IPS-18a (cell line): ENCODE data around the gene UBE2L5.

Experiments
- H3K27ac ChIP-seq: one replicate; pipeline ENCODE4 v1.5.1; 2013; ENCODE audit warnings: low read length
- H3K27me3 ChIP-seq: one replicate; pipeline ENCODE4 v1.6.1; 2013; ENCODE audit warnings: mild to moderate bottlenecking, low read length; ENCODE audit not compliant: control insufficient read depth, insufficient read depth
- H3K36me3 ChIP-seq: one replicate; pipeline ENCODE4 v1.6.1; 2013; ENCODE audit warnings: low read depth, low read length; ENCODE audit not compliant: control insufficient read depth
- H3K4me1 ChIP-seq: one replicate; pipeline ENCODE4 v1.6.1; 2013; ENCODE audit warnings: low read depth, low read length; ENCODE audit not compliant: control insufficient read depth
- H3K4me3 ChIP-seq: one replicate; pipeline ENCODE4 v1.5.1; 2013; ENCODE audit warnings: low read length
- H3K9ac ChIP-seq: one replicate; pipeline ENCODE4 v1.6.1; 2013; ENCODE audit warnings: mild to moderate bottlenecking, low read length, moderate library complexity
- H3K9me3 ChIP-seq: one replicate; pipeline ENCODE4 v1.6.1; 2013; ENCODE audit warnings: low read depth, low read length; ENCODE audit not compliant: control insufficient read depth

UBE2L5 gene

GRCh38 chr13:30409886-30410704 lies 12.2 kb upstream of the UBE2L5 start:
- no peak overlapping the region for H3K4me3 ChIP-seq
- H3K9me3 ChIP-seq: no peaks in the 10 kb centered on the region
- no peak overlapping the region for H3K9ac ChIP-seq
- H3K27ac ChIP-seq: no peak overlapping the region
- no peaks in the 10 kb centered on the region for H3K36me3 ChIP-seq
- H3K4me1 ChIP-seq: peaks cover 11% of the 10 kb centered on the region
- peaks cover 20% of the 10 kb centered on the region for H3K27me3 ChIP-seq

DNA sequence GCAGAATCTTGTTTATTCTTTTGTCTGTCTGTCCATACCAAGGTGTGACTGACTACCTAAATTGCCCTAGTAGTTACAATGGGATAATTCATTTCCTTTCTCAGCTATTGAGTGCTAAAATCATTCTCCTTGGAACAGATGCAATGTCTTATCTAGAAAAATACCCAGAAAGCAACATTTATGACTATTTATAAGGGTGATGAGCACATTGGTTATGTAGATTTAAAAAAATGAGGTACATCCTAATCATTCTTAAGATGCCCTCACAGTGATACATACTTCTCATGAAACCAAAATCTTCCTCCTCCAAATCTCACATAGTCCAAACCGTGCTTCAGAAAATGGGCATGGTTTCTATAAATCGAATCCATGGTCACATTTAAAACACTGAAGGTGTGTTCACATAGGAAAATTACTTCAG lies 11.6 kb upstream of the UBE2L5 start:
- Histone ChIP-seq H3K4me3 (no peak overlapping the region), H3K9me3 (no peaks in the 10 kb centered on the region), H3K4me1 (peaks cover 11% of the 10 kb centered on the region), H3K27ac (no peak overlapping the region), H3K36me3 (no peaks in the 10 kb centered on the region), H3K9ac (no peak overlapping the region), H3K27me3 (peaks cover 20% of the 10 kb centered on the region)

GRCh38 chr13:30412346-30412745 lies 9.9 kb upstream of the UBE2L5 start:
- H3K9me3 ChIP-seq: no peaks in the 10 kb centered on the region
- H3K9ac ChIP-seq: no peak overlapping the region
- no peaks in the 10 kb centered on the region for H3K36me3 ChIP-seq
- H3K4me1 ChIP-seq: peaks cover 11% of the 10 kb centered on the region
- no peak overlapping the region for H3K27ac ChIP-seq
- no peak overlapping the region for H3K4me3 ChIP-seq
- H3K27me3 ChIP-seq: peaks cover 18% of the 10 kb centered on the region

DNA sequence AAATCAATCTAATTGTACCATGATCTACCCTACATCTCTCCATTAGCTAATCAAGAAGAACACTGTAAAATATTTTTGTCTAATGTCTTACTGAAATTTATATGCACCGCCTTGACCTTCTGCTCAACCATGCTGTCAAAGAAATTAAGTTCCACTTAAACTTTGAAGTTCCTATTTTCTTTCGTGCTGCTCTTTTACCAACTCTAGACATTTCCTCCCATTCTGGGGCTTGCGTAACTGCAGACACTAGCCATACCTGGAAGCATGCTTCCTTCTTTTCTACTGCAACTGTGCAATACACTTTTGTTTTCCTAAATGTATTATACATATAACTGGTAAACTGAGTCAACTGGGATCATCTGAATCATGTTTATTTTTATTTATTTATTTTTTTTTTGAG lies 8.5 kb upstream of the UBE2L5 start:
- Histone ChIP-seq H3K9ac (no peak overlapping the region), H3K36me3 (no peaks in the 10 kb centered on the region), H3K9me3 (no peaks in the 10 kb centered on the region), H3K4me1 (peaks cover 8% of the 10 kb centered on the region), H3K27me3 (peaks cover 12% of the 10 kb centered on the region), H3K4me3 (no peak overlapping the region), H3K27ac (no peak overlapping the region)

GRCh38 chr13:30415430-30416030 lies 6.8 kb upstream of the UBE2L5 start:
- H3K27ac ChIP-seq: no peak overlapping the region
- H3K9me3 ChIP-seq: no peaks in the 10 kb centered on the region
- no peak overlapping the region for H3K4me3 ChIP-seq
- H3K4me1 ChIP-seq: peaks cover 2% of the 10 kb centered on the region
- H3K36me3 ChIP-seq: no peaks in the 10 kb centered on the region
- H3K9ac ChIP-seq: no peak overlapping the region
- peaks cover 7% of the 10 kb centered on the region for H3K27me3 ChIP-seq

DNA sequence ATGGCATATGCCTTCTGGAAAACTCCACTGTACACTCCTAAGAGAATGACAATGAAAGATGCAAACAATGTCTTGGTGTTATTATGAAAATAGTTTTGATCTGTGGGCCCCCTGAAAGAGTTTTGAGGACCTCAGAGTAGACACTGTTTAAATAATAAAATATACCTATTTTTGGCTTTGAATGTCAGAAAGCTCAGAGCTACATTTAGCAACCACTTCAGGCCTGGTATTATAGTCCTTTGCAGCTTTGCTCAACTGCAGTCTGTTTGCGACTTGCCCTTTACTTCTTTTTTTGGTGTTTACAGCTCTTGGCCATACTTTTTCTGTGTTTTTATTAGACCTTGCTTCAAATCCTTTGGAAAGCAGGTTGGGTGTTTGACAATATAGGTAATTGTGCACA lies 5.8 kb upstream of the UBE2L5 start:
- Histone ChIP-seq H3K27me3 (peaks cover 9% of the 10 kb centered on the region), H3K9me3 (no peaks in the 10 kb centered on the region), H3K27ac (no peak overlapping the region), H3K4me1 (peaks cover 10% of the 10 kb centered on the region), H3K4me3 (no peak overlapping the region), H3K36me3 (no peaks in the 10 kb centered on the region), H3K9ac (no peak overlapping the region)

DNA sequence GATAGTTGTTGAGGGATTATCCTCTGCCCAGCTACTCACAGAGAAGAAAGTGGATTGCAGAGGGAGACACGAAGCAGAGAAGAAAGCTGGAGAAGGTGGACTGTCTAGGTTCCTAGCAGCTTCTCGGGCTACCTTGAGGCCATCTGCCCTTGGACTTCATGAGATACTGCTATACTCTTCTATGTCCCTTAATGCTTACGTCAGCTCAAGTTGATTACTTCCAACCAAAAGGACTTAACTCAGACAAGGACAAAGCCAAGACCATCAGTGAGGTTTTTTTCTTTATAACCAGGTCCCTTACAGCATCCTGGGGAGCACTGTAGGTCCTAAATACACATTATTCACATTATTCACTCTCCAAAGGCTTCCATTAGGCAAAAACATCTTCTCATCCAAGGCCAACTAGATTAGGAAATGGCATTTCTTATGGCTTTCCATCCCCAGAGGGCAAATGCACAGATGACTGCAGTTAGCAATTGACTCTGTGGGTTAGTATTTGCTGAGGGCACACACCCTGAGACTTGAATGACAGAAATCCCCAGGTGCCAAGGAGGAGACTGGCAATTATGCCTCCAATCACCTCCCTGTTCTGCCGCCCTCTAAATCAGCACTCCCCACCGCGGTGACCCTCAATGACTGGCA lies 4.1 kb upstream of the UBE2L5 start:
- Histone ChIP-seq H3K27ac (no peak overlapping the region), H3K27me3 (peaks cover 9% of the 10 kb centered on the region), H3K36me3 (no peaks in the 10 kb centered on the region), H3K9me3 (no peaks in the 10 kb centered on the region), H3K4me3 (no peak overlapping the region), H3K9ac (no peak overlapping the region), H3K4me1 (peaks cover 10% of the 10 kb centered on the region)

DNA sequence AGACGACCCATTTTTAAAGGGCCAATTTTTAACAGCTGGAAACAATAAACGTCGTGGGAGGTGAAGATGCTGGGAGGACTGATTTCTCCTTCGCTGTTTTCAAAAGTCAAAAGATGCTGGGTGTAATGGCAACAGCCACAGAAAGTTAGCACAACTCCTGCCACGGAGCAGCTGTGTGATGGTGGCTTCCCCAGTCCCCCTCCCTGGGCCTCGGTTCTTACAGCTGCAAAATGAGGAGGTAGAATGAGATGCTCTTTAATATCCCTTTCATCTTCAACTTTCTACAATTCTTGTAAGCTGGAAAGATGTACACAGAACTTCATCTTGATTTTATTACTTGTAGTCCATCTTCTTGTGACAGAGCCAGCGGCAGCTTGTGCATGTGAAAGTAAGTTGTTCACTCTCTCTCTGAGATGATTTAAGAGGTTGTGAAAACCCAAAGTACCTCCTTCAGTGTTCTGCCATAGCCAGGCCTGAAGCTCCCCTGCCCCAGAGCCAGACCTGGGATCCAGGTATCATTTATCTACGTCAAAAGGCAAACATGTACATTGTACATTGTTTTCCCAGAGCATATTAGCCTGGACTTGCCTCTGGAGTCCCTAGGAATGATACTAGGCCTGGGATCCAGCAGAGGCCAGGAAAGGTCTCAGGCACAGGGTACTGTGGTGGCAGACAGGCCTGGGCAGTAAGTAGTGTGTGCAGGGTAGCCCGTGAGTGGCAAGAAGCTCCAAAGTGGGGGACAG lies 3.4 kb upstream of the UBE2L5 start:
- Histone ChIP-seq H3K36me3 (no peaks in the 10 kb centered on the region), H3K27ac (no peak overlapping the region), H3K9ac (no peak overlapping the region), H3K9me3 (no peaks in the 10 kb centered on the region), H3K4me3 (no peak overlapping the region), H3K27me3 (peaks cover 9% of the 10 kb centered on the region), H3K4me1 (peaks cover 10% of the 10 kb centered on the region)

- Histone ChIP-seq H3K27me3 (peaks cover 9% of the 10 kb centered on the region), H3K4me3 (peak overlapping the region; percentile 90), H3K4me1 (peaks cover 10% of the 10 kb centered on the region), H3K27ac (peak overlapping the region; percentile 42), H3K36me3 (no peaks in the 10 kb centered on the region), H3K9me3 (no peaks in the 10 kb centered on the region), H3K9ac (peak overlapping the region; percentile 78)
Observed at GRCh38 chr13:30421093-30422053, 920 bp upstream of the UBE2L5 start.

DNA sequence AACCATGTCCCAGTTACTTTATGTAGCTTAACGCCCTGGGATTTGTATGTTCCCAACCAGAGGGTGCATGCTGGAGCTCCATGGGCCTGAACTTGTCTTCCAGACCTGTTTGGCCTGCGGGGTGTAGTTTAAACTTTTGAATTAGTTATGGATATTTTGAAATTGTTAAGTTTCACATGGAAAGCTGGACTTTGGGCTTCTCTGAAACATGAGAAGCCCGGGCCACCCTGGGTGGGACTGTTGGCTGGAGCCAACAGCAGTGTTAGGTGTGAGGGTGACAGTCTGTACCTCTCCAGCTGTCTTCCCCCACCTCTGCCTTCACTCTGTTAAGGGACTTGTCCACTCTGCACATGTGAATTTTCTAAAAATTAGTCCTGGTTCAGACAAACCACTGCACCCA lies 1.6 kb downstream of the UBE2L5 start:
- Histone ChIP-seq H3K4me3 (no peak overlapping the region), H3K27ac (no peak overlapping the region), H3K9me3 (no peaks in the 10 kb centered on the region), H3K36me3 (no peaks in the 10 kb centered on the region), H3K27me3 (peaks cover 9% of the 10 kb centered on the region), H3K9ac (no peak overlapping the region), H3K4me1 (peaks cover 10% of the 10 kb centered on the region)
